Activated T-helper 17 cell treated with anti-CD3 and anti-CD28 coated beads, Interleukin-2, amount 50 U/mL, for 72 hours (primary cell): ENCODE measurements around the gene GOLGA6L24. TPM values are rescaled to one million over a fixed set of nuclear protein-coding genes. Genes with fewer than 3 reads are reported as not detected.
"Not testable (repeated sequence)": the region's sequence is repeated elsewhere in the genome, so short reads cannot be mapped to it uniquely, and the experiment has no call there.

ENCODE experiments used
- ATAC-seq: fragments of 150-1000 bp; cut with Tn5 transposase; replicated peaks from 2 replicates; pipeline ENCODE4 v1.10.0; 2021; ENCODE audit warnings: mild to moderate bottlenecking, moderate library complexity
- H3K27ac Mint-ChIP-seq: one replicate; pipeline ENCODE4 v1.8.0; 2022; ENCODE audit warnings: mixed read lengths
- H3K27me3 Mint-ChIP-seq: one replicate; pipeline ENCODE4 v1.8.0; 2022; ENCODE audit warnings: mixed read lengths
- H3K36me3 Mint-ChIP-seq: one replicate; pipeline ENCODE4 v1.8.0; 2022; ENCODE audit warnings: low read depth, mild to moderate bottlenecking, mixed read lengths
- H3K4me1 Mint-ChIP-seq: one replicate; pipeline ENCODE4 v1.8.0; 2022; ENCODE audit warnings: mixed read lengths
- H3K4me3 Mint-ChIP-seq: one replicate; pipeline ENCODE4 v1.8.0; 2022; ENCODE audit warnings: mild to moderate bottlenecking, mixed read lengths
- H3K9me3 Mint-ChIP-seq: one replicate; pipeline ENCODE4 v1.8.0; 2022; ENCODE audit warnings: mixed read lengths
- total RNA-seq, 2 donors: library from RNA; stranded (reverse); gene quantifications; one replicate each; pipeline ENCODE4 v1.2.3, GENCODE V29; 2022

GOLGA6L24 gene
- not detected for total RNA-seq

GRCh38 chr15:28357984-28358383, at the start of gene GOLGA6L24:
Gene GOLGA6L24, minus strand, starts transcription at chr15:28358084. Its CDS starts 61 bp downstream, at chr15:28358023.
- not testable (repeated sequence) for H3K9me3 Mint-ChIP-seq, H3K4me3 Mint-ChIP-seq, H3K27me3 Mint-ChIP-seq, ATAC-seq, H3K36me3 Mint-ChIP-seq, H3K4me1 Mint-ChIP-seq, H3K27ac Mint-ChIP-seq

- not testable (repeated sequence) for H3K27me3 Mint-ChIP-seq, H3K36me3 Mint-ChIP-seq, H3K4me1 Mint-ChIP-seq, H3K4me3 Mint-ChIP-seq, ATAC-seq, H3K9me3 Mint-ChIP-seq, H3K27ac Mint-ChIP-seq
These were observed 45.0 kb upstream of the GOLGA6L24 start for GRCh38 chr15:28402774-28403435.

- not testable (repeated sequence) for H3K27me3 Mint-ChIP-seq, H3K4me1 Mint-ChIP-seq, H3K27ac Mint-ChIP-seq, H3K36me3 Mint-ChIP-seq, ATAC-seq, H3K4me3 Mint-ChIP-seq, H3K9me3 Mint-ChIP-seq
These were observed 38.1 kb upstream of the GOLGA6L24 start for GRCh38 chr15:28396022-28396421.

- H3K36me3 Mint-ChIP-seq, H3K27ac Mint-ChIP-seq, H3K9me3 Mint-ChIP-seq, H3K4me3 Mint-ChIP-seq, H3K27me3 Mint-ChIP-seq, ATAC-seq, H3K4me1 Mint-ChIP-seq: not testable (repeated sequence)
These were observed 22.2 kb upstream of the GOLGA6L24 start for GRCh38 chr15:28380053-28380452.

- not testable (repeated sequence) for H3K4me1 Mint-ChIP-seq, H3K27me3 Mint-ChIP-seq, ATAC-seq, H3K4me3 Mint-ChIP-seq, H3K27ac Mint-ChIP-seq, H3K36me3 Mint-ChIP-seq, H3K9me3 Mint-ChIP-seq
These were observed 20.5 kb upstream of the GOLGA6L24 start, which contains the start of gene GOLGA8F for GRCh38 chr15:28378364-28378763. Gene GOLGA8F, plus strand, starts transcription at chr15:28378664. Its CDS starts 98 bp downstream, at chr15:28378762.

GRCh38 chr15:28365502-28365901, 7.6 kb upstream of the GOLGA6L24 start:
- H3K27ac Mint-ChIP-seq, H3K36me3 Mint-ChIP-seq, H3K27me3 Mint-ChIP-seq, H3K4me3 Mint-ChIP-seq, H3K9me3 Mint-ChIP-seq, ATAC-seq, H3K4me1 Mint-ChIP-seq: not testable (repeated sequence)

- not testable (repeated sequence) for H3K27me3 Mint-ChIP-seq, H3K9me3 Mint-ChIP-seq, H3K4me1 Mint-ChIP-seq, ATAC-seq
- H3K4me3 Mint-ChIP-seq = peak within 1 kb of the TSS; percentile 91
- H3K27ac Mint-ChIP-seq = peak within 1 kb of the TSS; percentile 87
- H3K36me3 Mint-ChIP-seq = peaks cover 16% of the 10 kb centered on the region
These were observed 35.7 kb downstream of the GOLGA6L24 start, which contains the start of gene HERC2 for GRCh38 chr15:28322129-28322588. Gene HERC2, minus strand, starts transcription at chr15:28322179. Its CDS starts 746 bp downstream, at chr15:28321433.

- H3K9me3 Mint-ChIP-seq, H3K4me1 Mint-ChIP-seq: not testable (repeated sequence)
These were observed 36.4 kb downstream of the GOLGA6L24 start for GRCh38 chr15:28321358-28322078.

GRCh38 chr15:28319725-28320124, 38.2 kb downstream of the GOLGA6L24 start:
- H3K27me3 Mint-ChIP-seq, ATAC-seq, H3K4me1 Mint-ChIP-seq, H3K9me3 Mint-ChIP-seq, H3K27ac Mint-ChIP-seq: not testable (repeated sequence)
- H3K36me3 Mint-ChIP-seq = peaks cover 38% of the 10 kb centered on the region
- H3K4me3 Mint-ChIP-seq = peak overlapping the region; percentile 5

More at GRCh38 chr15:28321358-28322078, 36.4 kb downstream of the GOLGA6L24 start:
- H3K36me3 Mint-ChIP-seq = peaks cover 22% of the 10 kb centered on the region
- ATAC-seq, H3K27me3 Mint-ChIP-seq: not testable (repeated sequence)
- peak overlapping the region; percentile 87 for H3K27ac Mint-ChIP-seq
- H3K4me3 Mint-ChIP-seq = peak overlapping the region; percentile 91

GRCh38 chr15:28318828-28319227, 39.1 kb downstream of the GOLGA6L24 start:
- H3K27ac Mint-ChIP-seq, H3K4me1 Mint-ChIP-seq, H3K9me3 Mint-ChIP-seq, H3K27me3 Mint-ChIP-seq, H3K4me3 Mint-ChIP-seq, ATAC-seq: not testable (repeated sequence)
- H3K36me3 Mint-ChIP-seq = peaks cover 44% of the 10 kb centered on the region

GRCh38 chr15:28318122-28318521, 39.8 kb downstream of the GOLGA6L24 start:
- ATAC-seq, H3K27ac Mint-ChIP-seq, H3K4me1 Mint-ChIP-seq, H3K27me3 Mint-ChIP-seq, H3K4me3 Mint-ChIP-seq, H3K9me3 Mint-ChIP-seq: not testable (repeated sequence)
- peaks cover 49% of the 10 kb centered on the region for H3K36me3 Mint-ChIP-seq

- not testable (repeated sequence) for H3K4me3 Mint-ChIP-seq, H3K27me3 Mint-ChIP-seq, ATAC-seq, H3K27ac Mint-ChIP-seq, H3K9me3 Mint-ChIP-seq, H3K4me1 Mint-ChIP-seq
- H3K36me3 Mint-ChIP-seq = peaks cover 49% of the 10 kb centered on the region
These were observed 40.9 kb downstream of the GOLGA6L24 start for GRCh38 chr15:28316958-28317357.

- H3K4me1 Mint-ChIP-seq, H3K4me3 Mint-ChIP-seq, H3K27ac Mint-ChIP-seq, H3K27me3 Mint-ChIP-seq, H3K9me3 Mint-ChIP-seq, ATAC-seq: not testable (repeated sequence)
- peaks cover 27% of the 10 kb centered on the region for H3K36me3 Mint-ChIP-seq
These were observed 47.4 kb downstream of the GOLGA6L24 start for GRCh38 chr15:28310454-28310853.

GRCh38 chr15:28308718-28309117, 49.2 kb downstream of the GOLGA6L24 start:
- not testable (repeated sequence) for H3K27ac Mint-ChIP-seq, H3K4me3 Mint-ChIP-seq, ATAC-seq, H3K9me3 Mint-ChIP-seq, H3K27me3 Mint-ChIP-seq, H3K4me1 Mint-ChIP-seq
- peaks cover 13% of the 10 kb centered on the region for H3K36me3 Mint-ChIP-seq
